ENCODE results near the gene EVX2. TPM values are rescaled to one million over a fixed set of nuclear protein-coding genes. Genes with fewer than 3 reads are reported as not detected.

Gene EVX2
- total RNA-seq, 3 donors from 2014 or later (not counting 1 experiment from before 2014, with no cell fraction given) = not detected

DNA sequence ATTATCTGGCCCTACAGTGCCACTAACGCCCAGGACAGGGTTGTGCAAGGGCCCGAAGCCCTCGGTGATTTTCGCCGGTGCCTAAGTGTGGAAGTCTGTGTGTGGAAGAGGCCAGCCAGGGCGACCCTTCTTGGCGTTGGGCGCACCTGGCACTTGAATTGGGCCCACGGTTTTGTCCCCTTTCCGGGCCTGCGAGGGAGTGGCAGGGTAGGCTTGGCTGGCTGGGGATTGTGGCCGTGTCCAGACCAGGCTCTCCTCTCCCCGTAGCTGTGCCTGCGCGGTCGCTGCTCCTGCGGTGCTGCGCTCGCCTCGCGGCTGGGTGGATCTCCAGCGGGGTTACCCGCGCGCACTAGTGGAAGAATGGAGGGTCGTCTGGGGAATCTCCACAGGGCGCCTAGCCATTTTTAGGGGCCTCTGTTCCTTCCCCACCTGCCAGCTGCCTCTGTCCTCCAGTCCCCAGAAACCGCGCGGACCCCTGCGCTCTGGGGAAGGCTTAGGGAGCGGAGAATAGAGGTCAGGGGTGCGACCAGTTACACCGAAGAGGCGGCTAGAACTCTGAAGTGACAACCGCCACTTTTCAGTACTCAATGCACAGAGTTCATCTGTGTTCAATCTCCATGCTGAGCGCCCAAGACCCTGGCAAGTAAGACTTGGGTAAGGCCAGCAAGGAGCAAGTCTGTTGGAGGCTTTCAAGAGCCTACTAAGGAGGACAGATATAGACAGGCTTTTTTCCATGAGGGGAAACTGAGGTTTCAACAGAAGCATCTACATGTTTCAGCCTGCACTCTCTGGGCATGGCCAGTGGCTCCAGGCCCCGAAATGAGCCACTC lies 16.0 kb downstream of the EVX2 start:
- no peaks in the 10 kb centered on the region for H3K36me3 Mint-ChIP-seq
- H3K27me3 ChIP-seq (ENCODE audit: control insufficient read depth, insufficient read depth, low read length) = peaks cover 49% of the 10 kb centered on the region
- no peaks in the 10 kb centered on the region for H3K4me1 Mint-ChIP-seq
- peaks cover 3% of the 10 kb centered on the region for H3K9me3 ChIP-seq (ENCODE audit: control insufficient read depth, insufficient read depth, low read length)
- intact Hi-C loops (cut with micrococcal nuclease) = no loop called here
- H3K4me3 ChIP-seq (ENCODE audit: low read length) = no peak overlapping the region
- TF ChIP-seq, protein P1, sequence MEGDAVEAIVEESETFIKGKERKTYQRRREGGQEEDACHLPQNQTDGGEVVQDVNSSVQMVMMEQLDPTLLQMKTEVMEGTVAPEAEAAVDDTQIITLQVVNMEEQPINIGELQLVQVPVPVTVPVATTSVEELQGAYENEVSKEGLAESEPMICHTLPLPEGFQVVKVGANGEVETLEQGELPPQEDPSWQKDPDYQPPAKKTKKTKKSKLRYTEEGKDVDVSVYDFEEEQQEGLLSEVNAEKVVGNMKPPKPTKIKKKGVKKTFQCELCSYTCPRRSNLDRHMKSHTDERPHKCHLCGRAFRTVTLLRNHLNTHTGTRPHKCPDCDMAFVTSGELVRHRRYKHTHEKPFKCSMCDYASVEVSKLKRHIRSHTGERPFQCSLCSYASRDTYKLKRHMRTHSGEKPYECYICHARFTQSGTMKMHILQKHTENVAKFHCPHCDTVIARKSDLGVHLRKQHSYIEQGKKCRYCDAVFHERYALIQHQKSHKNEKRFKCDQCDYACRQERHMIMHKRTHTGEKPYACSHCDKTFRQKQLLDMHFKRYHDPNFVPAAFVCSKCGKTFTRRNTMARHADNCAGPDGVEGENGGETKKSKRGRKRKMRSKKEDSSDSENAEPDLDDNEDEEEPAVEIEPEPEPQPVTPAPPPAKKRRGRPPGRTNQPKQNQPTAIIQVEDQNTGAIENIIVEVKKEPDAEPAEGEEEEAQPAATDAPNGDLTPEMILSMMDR (IDR thresholded peaks at IDR 0.05) = no peak
- DNase-seq = no peak
- H3K27ac Mint-ChIP-seq = no peak overlapping the region
- H3K9me3 Mint-ChIP-seq = no peaks in the 10 kb centered on the region
- H3K27ac ChIP-seq (ENCODE audit: low read length) = no peak overlapping the region
- H3K27me3 Mint-ChIP-seq (ENCODE audit: low read depth in 2 of 2) = peaks cover 46 to 59% of the 10 kb centered on the region in 2 donors
- ATAC-seq = no peak
- WGBS (ENCODE audit: insufficient coverage) = 8% methylated on average over 38 of the region's 38 CpGs
- no peak overlapping the region for H3K4me3 Mint-ChIP-seq
- H3K4me1 ChIP-seq (ENCODE audit: control insufficient read depth, insufficient read depth, low read length) = peaks cover 6% of the 10 kb centered on the region
- no peaks in the 10 kb centered on the region for H3K36me3 ChIP-seq (ENCODE audit: control insufficient read depth, insufficient read depth, low read length)

- no peak overlapping the region for H3K27ac ChIP-seq (ENCODE audit: low read length)
- H3K4me3 ChIP-seq (ENCODE audit: low read length) = no peak overlapping the region
- Mint-ChIP-seq H3K36me3 (no peaks in the 10 kb centered on the region), H3K4me1 (no peaks in the 10 kb centered on the region), H3K27ac (no peak overlapping the region), H3K4me3 (no peak overlapping the region), H3K9me3 (no peaks in the 10 kb centered on the region), H3K27me3 (ENCODE audit: low read depth in 2 of 2) (peaks cover 55 to 58% of the 10 kb centered on the region in 2 donors)
- TF ChIP-seq, protein P1 (IDR thresholded peaks at IDR 0.05) = no peak
- intact Hi-C loops (cut with micrococcal nuclease) = no loop called here
- H3K27me3 ChIP-seq (ENCODE audit: control insufficient read depth, insufficient read depth, low read length) = peaks cover 53% of the 10 kb centered on the region
- H3K4me1 ChIP-seq (ENCODE audit: control insufficient read depth, insufficient read depth, low read length) = peaks cover 6% of the 10 kb centered on the region
- peaks cover under 1% of the 10 kb centered on the region for H3K9me3 ChIP-seq (ENCODE audit: control insufficient read depth, insufficient read depth, low read length)
- ATAC-seq (no peak), DNase-seq (no peak)
- H3K36me3 ChIP-seq (ENCODE audit: control insufficient read depth, insufficient read depth, low read length) = no peaks in the 10 kb centered on the region
- 9% methylated on average over 55 of the region's 56 CpGs for WGBS (ENCODE audit: insufficient coverage)
Measured at GRCh38 chr2:176066645-176067588, 16.8 kb downstream of the EVX2 start.

GRCh38 chr2:176063958-176064357 lies 19.8 kb downstream of the EVX2 start:
- Histone ChIP-seq H3K9me3 (ENCODE audit: control insufficient read depth, insufficient read depth, low read length) (no peaks in the 10 kb centered on the region), H3K4me3 (ENCODE audit: low read length) (no peak overlapping the region), H3K36me3 (ENCODE audit: control insufficient read depth, insufficient read depth, low read length) (no peaks in the 10 kb centered on the region), H3K27me3 (ENCODE audit: control insufficient read depth, insufficient read depth, low read length) (peaks cover 39% of the 10 kb centered on the region), H3K27ac (ENCODE audit: low read length) (no peak overlapping the region), H3K4me1 (ENCODE audit: control insufficient read depth, insufficient read depth, low read length) (peaks cover 6% of the 10 kb centered on the region)
- H3K4me1 Mint-ChIP-seq = no peaks in the 10 kb centered on the region
- no peak overlapping the region for H3K4me3 Mint-ChIP-seq
- H3K36me3 Mint-ChIP-seq = no peaks in the 10 kb centered on the region
- WGBS (ENCODE audit: insufficient coverage) = 36% methylated on average over 1 of the region's 2 CpGs
- intact Hi-C loops (cut with micrococcal nuclease) = no loop called here
- no peak for DNase-seq
- no peaks in the 10 kb centered on the region for H3K9me3 Mint-ChIP-seq
- no peak for ATAC-seq
- TF ChIP-seq, protein P1 (IDR thresholded peaks at IDR 0.05) = no peak
- no peak overlapping the region for H3K27ac Mint-ChIP-seq
- H3K27me3 Mint-ChIP-seq (ENCODE audit: low read depth in 2 of 2) = peaks cover 40 to 46% of the 10 kb centered on the region in 2 donors
